ENCODE data around the gene BSPRY.

GRCh38 chr9:113389451-113389850, 40.1 kb downstream of the BSPRY start:
- TF ChIP-seq CTCF (IDR thresholded peaks at IDR 0.05) = no peak
- no peak for TF ChIP-seq POLR2A (IDR thresholded peaks at IDR 0.05)
- TF ChIP-seq POLR2AphosphoS5 (IDR thresholded peaks at IDR 0.05) = no peak
- TF ChIP-seq EP300 (IDR thresholded peaks at IDR 0.05; ENCODE audit: low read depth) = no peak

Measured in transverse colon (tissue), 4 donors.